ENCODE results near the gene LRMDA. TPM values are rescaled to one million over a fixed set of nuclear protein-coding genes. Genes with fewer than 3 reads are reported as not detected.

The LRMDA gene
- total RNA-seq, 3 donors from 2014 or later, result 9.4 to 14.9 (median 10.3) TPM

GRCh38 chr10:75708060-75708459 lies 276.6 kb downstream of the LRMDA start:
- H3K4me3 ChIP-seq, result no peak overlapping the region
- no peaks in the 10 kb centered on the region for H3K36me3 ChIP-seq (ENCODE audit: low read depth)
- intact Hi-C loops (cut with DNase I, micrococcal nuclease), result no loop called here
- no peaks in the 10 kb centered on the region for H3K9me3 ChIP-seq
- no peak for DNase-seq
- TF ChIP-seq CTCF (IDR thresholded peaks at IDR 0.05), result no peak
- no peak for ATAC-seq
- H3K4me1 ChIP-seq (ENCODE audit: low read depth), result no peaks in the 10 kb centered on the region

GRCh38 chr10:75709245-75709644 lies 277.8 kb downstream of the LRMDA start:
- H3K36me3 ChIP-seq (ENCODE audit: low read depth), result no peaks in the 10 kb centered on the region
- ATAC-seq (no peak), DNase-seq (no peak)
- no peak for TF ChIP-seq CTCF (IDR thresholded peaks at IDR 0.05)
- H3K9me3 ChIP-seq, result no peaks in the 10 kb centered on the region
- intact Hi-C loops (cut with DNase I, micrococcal nuclease), result no loop called here
- H3K4me3 ChIP-seq, result no peak overlapping the region
- no peaks in the 10 kb centered on the region for H3K4me1 ChIP-seq (ENCODE audit: low read depth)

GRCh38 chr10:75709811-75710210 lies 278.4 kb downstream of the LRMDA start:
- H3K9me3 ChIP-seq, result no peaks in the 10 kb centered on the region
- no peak for ATAC-seq
- no peak overlapping the region for H3K4me3 ChIP-seq
- intact Hi-C loops (cut with DNase I, micrococcal nuclease), result no loop called here
- DNase-seq, result no peak
- H3K4me1 ChIP-seq (ENCODE audit: low read depth), result no peaks in the 10 kb centered on the region
- no peaks in the 10 kb centered on the region for H3K36me3 ChIP-seq (ENCODE audit: low read depth)
- TF ChIP-seq CTCF (IDR thresholded peaks at IDR 0.05), result no peak

- intact Hi-C loops (cut with DNase I, micrococcal nuclease), result no loop called here
- Histone ChIP-seq H3K36me3 (ENCODE audit: low read depth) (no peaks in the 10 kb centered on the region), H3K4me3 (no peak overlapping the region), H3K9me3 (no peaks in the 10 kb centered on the region), H3K4me1 (ENCODE audit: low read depth) (no peaks in the 10 kb centered on the region)
- ATAC-seq (no peak), DNase-seq (no peak)
- TF ChIP-seq CTCF (IDR thresholded peaks at IDR 0.05), result no peak
Observed at GRCh38 chr10:75712242-75712880, 280.9 kb downstream of the LRMDA start.

GRCh38 chr10:75716506-75716905 lies 285.1 kb downstream of the LRMDA start:
- DNase-seq (no peak), ATAC-seq (no peak)
- Histone ChIP-seq H3K4me1 (ENCODE audit: low read depth) (no peaks in the 10 kb centered on the region), H3K9me3 (no peaks in the 10 kb centered on the region), H3K4me3 (no peak overlapping the region), H3K36me3 (ENCODE audit: low read depth) (no peaks in the 10 kb centered on the region)
- intact Hi-C loops (cut with DNase I, micrococcal nuclease), result no loop called here
- TF ChIP-seq CTCF (IDR thresholded peaks at IDR 0.05), result no peak

All from mucosa of descending colon (tissue), 3 donors.